ENCODE results near the gene SCTR.

Gene SCTR

DNA sequence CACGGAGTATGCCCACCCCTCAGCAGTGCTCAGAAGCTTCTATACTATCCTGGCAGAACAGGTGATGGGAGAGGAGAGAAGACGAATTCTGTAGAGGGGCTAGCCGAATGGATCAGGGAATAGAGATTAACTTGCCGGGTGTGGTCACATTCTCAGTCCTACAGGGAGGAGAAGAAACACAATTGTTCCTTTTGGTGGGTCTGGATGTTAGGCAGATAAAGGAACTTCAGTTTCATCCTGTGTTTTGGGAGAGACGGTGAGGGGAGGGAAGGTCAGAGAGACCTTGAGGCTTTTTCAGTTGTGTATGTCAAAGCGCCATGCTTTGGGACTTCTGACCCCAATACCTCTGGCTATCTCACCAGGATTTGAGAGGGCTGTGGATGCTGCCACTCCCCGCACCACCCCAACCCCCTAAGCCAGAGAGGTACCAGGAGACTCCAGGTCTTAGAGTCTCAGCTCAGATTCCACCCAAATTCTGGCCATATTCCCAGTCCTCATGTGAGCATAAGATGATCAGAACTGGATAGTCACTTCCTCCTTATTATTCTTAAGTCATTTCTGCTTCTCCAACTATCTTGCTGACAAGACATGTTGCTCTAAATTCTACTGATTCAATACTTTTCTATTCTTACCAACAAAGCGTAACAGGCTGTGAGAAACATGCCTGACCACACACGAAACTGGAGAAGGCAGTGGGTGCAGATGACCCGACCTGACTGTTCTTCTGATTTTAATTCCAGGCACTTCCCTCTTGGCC is 94.9 kb downstream of the SCTR start:
- no peak for DNase-seq (ENCODE audit: low read depth in 2 of 2)

DNA sequence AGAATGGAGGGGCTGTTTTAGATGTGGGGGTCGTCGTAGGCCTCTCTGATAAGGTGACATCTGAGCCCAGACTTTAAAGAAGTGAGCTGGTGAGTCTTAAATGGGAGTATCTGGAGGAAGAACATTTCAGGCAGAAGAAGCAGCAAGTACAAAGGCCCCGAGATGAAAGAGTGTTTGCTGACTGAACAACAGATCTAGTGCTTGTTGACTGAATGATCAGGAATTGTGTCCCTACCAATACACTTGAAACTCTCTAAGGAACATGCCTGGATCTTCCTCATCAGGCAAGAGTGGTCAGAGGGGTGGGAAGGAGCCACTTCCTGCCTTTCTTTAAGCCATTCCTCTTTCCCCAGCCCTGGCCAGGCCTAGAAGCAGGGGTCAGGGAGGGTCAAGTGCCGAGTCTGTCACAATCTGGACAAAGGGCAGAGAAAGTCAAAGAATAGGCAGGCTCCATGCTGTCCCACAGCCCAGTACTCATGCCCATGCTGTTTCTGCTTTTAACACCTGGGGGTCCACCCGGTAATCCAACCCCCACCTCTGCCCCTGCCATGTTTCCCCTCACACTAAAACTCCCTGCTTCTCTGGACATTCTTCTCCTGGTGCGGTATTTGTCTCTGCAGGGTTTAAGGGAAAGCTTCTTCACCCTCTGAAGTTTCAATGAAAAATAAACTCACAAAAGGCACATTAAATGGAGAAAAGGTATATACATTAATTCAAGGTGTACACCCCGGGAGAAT is 95.6 kb downstream of the SCTR start:
- no peak for DNase-seq (ENCODE audit: low read depth in 2 of 2)

DNA sequence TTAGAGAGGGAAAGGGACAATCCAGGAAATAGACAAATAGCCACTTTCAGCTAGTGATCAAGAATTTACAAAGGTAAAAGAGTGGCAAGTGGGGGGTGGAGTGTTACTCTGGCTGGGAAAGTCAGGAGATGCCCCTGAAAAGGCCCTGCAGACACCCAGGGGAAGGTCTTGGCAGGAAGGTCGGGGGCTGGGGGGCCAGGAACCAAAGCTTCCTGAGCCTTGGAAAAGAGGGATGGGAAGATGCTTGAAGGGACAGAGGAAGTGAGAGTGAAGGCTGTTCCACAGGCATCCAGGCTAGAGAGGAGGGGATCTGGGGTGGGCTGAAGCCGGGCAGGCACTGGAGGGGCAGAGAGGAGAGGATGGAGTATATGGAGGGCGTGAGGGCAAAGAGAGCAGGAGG is 96.5 kb downstream of the SCTR start:
- DNase-seq (ENCODE audit: low read depth in 2 of 2), result no peak

DNA sequence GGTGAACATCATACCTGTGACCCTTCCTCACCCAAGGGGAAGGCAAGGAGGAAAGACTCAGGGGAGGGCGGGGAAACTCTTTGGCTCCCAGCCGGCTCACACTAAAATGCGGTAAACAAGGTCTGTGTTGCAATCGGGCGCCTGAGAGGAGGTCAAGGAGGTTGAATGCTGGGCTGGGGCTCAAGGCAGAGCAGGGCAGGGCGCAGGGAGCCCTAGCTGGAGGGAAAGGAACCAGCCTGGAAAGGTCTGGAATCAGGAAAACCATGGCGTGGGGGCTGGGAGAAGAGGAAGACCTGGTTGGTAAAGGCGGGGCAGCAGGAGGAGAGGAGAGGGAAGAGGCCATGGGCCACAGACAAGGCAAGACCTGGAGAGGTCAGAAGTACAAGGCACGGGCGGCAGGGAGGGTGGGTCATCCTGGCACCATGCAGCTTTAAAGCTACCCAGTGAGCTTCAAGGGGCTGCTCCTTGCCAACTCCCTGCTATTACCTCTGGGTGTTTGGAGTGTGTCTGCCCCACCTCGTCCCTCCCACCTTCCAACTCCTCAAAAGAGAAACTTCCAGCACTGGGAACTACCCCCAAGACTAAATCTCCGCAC is 97.4 kb downstream of the SCTR start:
- DNase-seq (ENCODE audit: low read depth in 2 of 2), result no peak

DNA sequence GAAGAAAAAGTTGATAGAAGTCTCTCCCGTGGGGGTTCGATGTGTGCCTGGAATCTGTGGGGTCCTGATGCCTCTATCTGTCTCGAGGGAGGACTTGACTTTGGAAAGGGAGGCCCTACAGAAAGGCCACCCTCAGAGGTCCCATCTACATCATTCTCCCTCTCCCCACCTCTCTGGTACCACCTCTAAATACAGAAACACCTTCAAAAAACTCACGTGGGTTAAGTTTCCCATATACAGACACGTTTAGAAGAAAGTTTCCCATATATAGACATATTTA is 97.9 kb downstream of the SCTR start:
- no peak for DNase-seq (ENCODE audit: low read depth in 2 of 2)

DNA sequence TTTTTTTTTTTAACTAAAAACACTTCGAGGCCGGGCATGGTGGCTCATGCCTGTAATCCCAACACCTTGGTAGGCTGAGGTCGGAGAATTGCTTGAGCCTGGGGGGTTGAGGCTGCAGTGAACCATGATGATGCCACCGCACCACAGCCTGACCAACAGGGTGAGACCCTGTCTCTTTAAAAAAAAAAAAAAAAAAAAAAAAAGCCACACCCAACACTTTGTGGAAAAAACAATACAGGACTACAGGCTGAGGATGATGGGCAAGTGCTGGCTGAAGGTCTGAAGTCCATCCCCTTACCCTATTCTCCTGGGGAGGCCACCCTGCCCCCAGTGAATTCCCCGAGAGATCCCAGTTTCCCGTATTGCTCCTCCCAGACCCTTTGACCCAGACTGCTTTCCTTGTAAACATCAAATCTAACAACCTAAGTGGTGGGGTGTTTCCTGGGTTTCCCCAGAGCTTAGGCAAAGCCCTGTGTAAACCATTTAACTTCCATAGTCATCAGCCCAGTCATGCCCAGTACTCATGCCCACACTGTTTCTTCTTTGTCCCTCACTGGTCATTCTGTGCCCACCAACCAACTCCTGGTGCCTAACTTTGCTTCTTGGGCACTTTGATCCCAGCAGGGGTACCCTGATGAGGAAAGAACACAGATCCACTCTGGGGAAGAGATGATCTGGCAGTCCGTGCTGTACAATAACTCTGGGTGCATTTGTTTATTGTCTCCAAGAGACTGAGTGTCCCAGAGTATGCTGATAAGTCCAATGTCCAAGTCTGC is 98.5 kb downstream of the SCTR start:
- DNase-seq (ENCODE audit: low read depth in 2 of 2), result no peak

DNA sequence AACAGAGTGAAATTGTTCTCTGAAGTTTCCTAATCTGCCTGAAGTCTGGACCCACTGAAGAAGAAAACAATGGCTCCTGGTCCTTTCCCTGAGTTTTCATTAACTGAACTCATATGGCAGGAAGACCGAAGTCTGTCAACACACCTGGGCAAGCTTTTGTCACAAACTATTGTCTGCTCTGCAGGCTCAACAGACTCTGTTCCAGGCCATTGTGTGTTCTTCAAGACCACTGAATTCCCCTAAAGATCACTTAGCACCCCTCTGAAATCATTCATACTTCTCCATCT is 99.2 kb downstream of the SCTR start:
- no peak for DNase-seq (ENCODE audit: low read depth in 2 of 2)

DNA sequence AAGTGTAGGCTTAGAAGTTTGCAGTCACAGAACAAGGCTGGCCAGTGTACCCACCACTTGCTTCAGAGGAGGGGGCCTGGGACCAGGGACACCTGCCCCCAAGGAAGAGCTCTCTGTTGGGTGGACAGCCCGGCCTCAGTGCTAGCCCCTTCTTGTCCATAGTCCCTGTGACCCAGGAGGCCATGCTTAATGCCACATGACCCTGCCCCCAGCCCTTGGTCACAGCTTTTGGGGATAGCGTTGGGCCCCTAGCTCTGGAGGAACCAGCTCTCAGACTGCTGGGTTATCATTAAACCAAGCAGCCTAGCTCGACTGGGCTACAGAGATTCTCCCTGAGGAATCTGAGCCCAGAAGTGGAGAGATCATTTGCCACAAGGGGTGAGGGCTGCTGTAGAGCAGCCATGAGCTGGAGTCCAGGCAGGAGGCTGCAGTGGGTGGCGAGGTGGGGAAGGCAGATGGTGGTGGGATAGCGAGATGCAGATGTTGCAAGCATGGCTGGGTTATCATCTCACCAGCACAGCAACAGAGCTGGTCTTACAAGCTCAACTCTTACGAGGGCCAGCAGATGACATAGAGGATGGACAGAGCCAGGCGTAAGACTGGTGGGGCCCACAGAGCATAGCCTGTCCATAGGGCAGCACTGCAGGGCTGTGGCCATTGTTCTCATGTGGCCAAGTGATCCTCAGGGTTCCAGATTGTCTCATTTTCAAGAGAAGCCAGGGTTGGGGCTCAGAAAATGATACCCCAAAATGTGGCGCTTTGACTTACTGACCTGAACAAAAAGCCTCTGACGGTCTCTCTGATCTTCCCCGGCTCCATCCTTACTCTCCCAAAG is 99.8 kb downstream of the SCTR start:
- DNase-seq (ENCODE audit: low read depth in 2 of 2), result no peak

DNA sequence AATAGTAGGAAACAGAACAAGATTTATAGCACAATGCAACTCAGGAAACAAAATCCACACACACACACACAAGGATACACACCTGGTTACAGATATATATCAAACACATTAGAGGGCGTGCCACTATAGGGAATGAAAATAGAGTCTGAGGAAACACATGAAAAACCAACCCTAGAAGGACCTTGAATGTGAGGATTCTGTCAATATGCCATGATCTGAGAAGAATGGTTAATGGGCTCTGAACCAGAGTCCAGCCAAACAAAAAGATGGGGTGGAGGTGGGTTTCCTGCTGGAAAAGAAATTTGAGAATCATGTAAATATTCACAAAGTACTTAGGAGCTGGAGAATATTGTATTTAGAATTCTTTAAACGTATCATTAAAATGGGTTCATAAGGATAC is 100.5 kb downstream of the SCTR start:
- DNase-seq (ENCODE audit: low read depth in 2 of 2), result no peak

DNA sequence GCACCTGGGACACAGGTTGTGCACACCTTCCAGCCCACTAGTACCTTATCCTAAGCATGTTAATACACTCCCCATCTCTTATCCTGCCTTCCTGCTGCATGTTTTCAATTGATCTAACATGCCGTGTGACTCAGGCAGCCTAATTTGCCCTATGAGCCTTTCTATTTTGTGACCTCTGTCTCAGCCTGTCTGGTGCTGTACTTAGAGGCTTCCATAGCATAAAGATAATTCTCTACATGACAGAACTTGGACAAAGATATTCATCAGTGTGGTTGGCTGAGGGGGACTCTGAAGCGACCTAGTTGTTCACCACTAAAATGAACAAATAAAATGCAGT is 101.2 kb downstream of the SCTR start:
- DNase-seq (ENCODE audit: low read depth in 2 of 2), result no peak

DNA sequence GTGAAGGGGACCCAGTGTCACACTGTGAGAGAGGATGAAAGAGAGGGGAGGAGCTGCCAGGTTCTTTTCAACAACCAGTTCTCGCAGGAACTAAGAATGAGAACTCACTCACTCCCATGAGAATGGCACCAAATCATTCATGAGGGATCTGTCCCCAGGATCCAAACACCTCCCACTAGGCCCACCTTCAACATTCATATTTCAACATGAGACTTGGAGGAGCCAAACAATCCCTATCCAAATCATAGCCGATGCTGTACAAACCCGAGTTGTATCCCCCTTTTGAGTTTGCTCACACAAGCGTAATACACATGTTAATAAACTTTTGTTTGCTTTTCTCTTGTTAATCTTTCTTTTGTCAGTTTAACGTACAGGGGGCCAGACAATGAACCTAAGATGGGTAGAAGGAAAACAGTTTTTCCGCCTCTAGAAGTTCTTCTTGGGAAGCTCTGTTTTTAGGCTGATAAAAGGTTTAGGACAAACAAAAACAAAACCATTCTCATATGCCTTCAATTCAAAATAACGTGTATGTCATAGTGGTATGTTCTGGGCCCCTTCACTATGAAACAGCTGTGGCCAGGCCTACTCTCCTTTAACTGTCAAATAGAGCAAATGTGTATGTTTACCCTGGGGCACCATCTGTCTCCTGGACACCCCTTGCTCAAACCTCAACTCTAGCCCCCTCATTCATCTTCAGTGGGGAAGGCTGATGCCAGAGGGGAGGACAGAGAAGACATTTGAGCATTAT is 101.7 kb downstream of the SCTR start:
- DNase-seq (ENCODE audit: low read depth in 2 of 2), result no peak

DNA sequence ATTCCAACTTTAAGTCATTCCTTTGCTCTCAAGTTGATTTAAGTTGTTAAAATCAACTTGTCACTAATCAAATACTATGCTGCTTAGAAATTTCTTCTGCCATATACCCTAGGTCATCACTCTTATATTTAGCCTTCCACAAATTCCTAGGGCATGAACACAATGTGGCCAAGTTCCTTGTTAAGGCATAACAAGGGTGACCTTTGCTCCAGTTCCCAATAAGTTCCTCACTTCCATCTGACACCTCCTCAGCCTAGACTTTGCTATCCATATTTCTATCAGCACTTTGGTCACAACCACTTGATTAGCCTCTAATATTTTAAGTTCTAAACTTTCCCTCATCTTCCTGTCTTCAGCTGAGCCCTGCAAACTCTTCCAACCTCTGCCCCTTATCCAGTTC is 102.5 kb downstream of the SCTR start:
- DNase-seq (ENCODE audit: low read depth in 2 of 2), result no peak

DNA sequence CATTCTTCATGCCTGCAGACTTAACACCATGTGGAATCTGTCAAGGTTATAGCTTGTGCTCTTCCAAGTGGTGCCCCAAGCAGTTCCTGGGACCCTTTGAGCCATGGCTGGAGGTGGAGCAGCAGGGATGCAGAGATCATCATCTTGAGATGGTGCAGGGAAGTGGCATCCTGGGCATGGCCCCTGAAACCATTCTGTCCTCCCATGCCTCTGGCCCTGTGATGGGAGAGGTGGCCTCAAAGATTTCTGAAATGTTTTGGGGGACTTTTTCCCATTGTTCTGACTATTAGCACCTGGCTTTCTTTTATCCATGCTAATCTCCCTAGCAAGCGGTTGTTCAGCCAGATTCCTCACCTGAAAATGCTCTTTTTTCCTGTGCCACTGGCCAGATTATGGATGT is 103.0 kb downstream of the SCTR start:
- DNase-seq (ENCODE audit: low read depth in 2 of 2), result no peak

DNA sequence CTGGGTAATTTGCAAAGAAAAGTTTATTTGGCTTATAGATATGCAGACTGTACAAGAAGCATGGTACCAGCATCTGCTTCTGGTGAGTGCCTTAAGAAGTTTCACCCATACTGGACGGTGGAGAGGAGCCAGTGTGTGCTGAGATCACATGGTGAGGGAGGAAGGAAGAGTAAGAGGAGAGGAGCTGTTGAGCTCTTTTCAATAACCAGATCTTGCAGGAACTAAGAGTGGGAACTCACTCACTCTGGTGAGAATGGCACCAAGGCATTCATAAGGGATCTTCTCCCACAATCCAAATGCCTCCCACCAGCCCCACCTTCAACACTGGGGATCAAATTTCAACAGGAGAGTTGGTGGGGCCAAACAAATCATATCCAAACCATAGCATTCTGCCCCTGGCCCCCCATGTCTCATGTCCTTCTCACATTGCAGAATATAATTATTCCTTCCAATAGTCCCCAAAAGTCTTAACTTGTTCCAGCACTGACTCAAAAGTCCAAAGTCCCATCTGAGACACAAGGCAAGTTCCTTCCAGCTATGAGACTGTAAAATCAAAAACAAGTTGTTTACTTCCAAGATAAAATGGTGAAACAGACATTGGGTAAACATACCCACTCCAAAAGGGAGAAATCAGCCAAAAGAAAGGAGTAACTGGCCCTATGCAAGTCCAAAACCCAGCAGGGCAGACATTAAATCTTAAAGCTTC is 104.3 kb downstream of the SCTR start:
- DNase-seq (ENCODE audit: low read depth in 2 of 2), result no peak

DNA sequence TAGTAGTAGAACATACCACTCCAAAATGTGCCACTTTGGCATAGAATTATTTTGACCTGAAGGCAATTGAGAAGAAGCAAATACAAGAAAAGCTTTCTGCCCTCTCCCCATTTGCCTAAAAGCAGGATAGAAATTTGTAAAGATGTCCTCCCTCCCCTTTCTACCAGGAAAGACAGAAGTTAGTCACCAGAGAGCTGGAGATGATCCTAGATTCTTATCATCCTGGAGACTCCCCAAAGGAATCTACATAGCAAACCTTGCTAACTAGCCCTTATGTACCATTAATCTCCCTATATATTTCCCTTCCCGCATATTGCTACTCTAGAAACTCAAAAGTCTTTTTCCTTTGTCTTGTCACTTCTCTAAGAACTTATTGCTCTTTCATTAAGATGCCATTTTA is 105.2 kb downstream of the SCTR start:
- DNase-seq (ENCODE audit: low read depth in 2 of 2), result no peak

DNA sequence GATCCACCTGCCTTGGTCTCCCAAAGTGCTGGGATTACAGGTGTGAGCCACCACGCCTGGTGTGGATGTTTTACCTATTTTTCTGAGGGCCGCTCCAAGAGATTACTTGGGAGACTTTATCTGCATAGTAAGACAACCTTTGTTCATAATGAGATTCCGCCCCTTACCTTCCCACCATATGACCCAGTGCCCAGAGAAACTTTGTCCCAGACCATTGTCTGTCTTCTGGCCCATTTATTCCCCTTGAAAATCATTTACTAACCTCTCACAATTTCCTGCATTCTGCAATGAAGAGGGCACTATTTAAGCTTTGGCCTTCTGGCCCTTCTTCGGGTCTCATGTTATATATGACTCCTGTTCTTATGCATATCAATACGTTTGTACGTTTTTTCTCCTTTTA is 106.4 kb downstream of the SCTR start:
- DNase-seq (ENCODE audit: low read depth in 2 of 2), result no peak

DNA sequence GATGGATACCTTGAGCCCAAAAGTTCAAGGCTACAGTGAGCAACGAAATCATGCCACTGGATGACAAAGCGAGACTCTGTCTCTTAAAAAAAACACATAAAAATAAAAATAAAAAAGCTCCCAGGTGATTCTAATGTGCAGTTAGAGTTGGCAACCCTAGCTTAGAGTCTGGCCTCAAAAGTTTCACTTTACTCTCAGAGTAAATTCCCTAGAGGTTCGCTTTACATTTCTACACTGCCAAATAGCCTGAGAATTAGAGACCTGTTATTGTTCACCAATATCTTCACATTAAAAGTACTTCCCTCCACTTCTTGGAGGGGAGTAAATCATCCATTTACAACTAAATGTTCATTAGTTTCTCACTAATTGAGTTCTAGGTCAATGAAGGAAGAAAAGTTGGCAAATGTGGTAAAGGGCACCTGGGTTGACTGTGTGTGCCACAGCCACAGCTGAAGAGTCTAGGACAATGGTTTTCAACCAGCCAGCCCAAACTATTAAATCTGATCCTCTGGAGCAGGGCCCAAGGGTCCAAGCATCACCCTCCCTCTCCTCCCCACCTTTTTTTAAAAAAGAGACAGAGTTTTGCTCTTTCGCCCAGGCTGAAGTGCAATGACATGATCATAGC is 107.9 kb downstream of the SCTR start:
- no peak for DNase-seq (ENCODE audit: low read depth in 2 of 2)

DNA sequence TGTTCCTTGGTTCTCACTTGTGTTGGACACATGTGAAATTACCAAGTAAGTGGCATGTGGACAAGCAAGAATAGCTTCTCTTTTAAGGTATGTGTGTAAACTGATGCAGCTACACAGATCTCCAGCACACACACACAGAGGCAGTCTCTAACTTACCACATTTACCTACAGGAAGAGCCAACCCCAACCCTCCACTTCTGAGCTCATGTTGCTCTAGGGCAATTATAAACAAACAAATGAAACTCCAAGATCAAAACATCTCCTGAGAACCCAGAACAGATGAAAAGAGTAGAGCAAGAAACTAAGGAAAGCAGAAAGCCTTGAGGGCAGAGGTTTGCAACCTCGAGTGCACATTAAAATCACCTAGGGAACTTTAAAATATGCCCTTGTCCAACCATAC is 108.7 kb downstream of the SCTR start:
- DNase-seq (ENCODE audit: low read depth in 2 of 2), result no peak

DNA sequence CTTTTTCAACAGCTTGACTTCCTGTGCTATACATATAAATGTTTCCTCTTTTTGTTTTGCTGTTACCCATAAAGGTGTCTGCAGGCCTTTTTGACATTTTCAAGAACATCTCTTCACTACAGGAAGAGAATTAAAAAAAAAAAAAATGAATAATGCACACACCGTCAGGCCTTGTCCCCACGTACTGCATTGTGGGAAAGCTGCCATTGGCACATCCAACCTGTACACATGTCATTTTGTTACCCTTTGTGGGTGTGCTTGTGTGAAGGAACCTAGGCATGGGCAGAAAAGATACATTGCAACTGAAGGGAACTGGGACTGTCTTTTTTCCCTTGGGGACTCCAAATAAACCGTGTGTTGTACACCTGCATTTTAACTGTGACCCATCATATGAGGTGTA is 109.4 kb downstream of the SCTR start:
- no peak for DNase-seq (ENCODE audit: low read depth in 2 of 2)

DNA sequence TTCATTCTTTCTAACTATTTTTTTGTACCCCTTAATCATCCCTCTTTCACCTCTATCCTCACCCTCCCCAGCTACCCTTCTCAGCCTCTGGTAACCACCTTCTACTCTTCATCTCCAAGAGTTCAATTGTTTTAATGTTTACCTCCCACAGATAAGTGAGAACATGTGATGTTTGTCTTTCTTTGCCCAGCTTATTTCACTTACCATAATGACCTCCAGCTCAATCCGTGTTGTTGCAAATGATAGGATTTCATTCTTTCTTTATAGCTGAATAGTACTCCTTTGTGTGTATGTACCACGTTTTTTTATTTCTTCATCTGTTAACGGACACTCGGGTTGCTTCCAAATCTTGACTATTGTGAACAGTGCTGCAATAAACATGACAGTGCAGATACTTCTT is 114.8 kb downstream of the SCTR start:
- no peak for DNase-seq (ENCODE audit: low read depth in 2 of 2)
